HepG2 (cell line): ENCODE measurements around the gene RNF123. TPM values are rescaled to one million over a fixed set of nuclear protein-coding genes. Genes with fewer than 3 reads are reported as not detected.

Experiments used
- DR1 ChIP-seq: sonication (generic); formaldehyde crosslinking; IDR thresholded peaks from 2 replicates; pipeline ENCODE4 v1.8.0; 2021; ENCODE audit warnings: mild to moderate bottlenecking, missing genetic modification reagents, inconsistent platforms
- HOXD1 ChIP-seq: sonication (generic); formaldehyde crosslinking; IDR thresholded peaks from 2 replicates; pipeline ENCODE4 v1.5.0; 2020; ENCODE audit warnings: missing genetic modification reagents
- ISL2 ChIP-seq: sonication (generic); formaldehyde crosslinking; IDR thresholded peaks from 2 replicates; pipeline ENCODE4 v1.5.0; 2020; ENCODE audit warnings: missing genetic modification reagents
- KDM5A ChIP-seq: fragments of 200-600 bp; sonication (generic); IDR thresholded peaks from 2 replicates; pipeline ENCODE4 v1.7.0; 2018; ENCODE audit warnings: antibody characterized with exemption, mild to moderate bottlenecking, low read length, borderline replicate concordance
- POLR2AphosphoS5 ChIP-seq: IDR thresholded peaks from 2 replicates; pipeline ENCODE4 v1.6.1; 2012; ENCODE audit warnings: low read depth, low read length
- ZBTB21 ChIP-seq: sonication (generic); formaldehyde crosslinking; IDR thresholded peaks from 2 replicates; pipeline ENCODE4 v1.4.0; 2020; ENCODE audit warnings: missing genetic modification reagents
- ZSCAN30 ChIP-seq: sonication (generic); formaldehyde crosslinking; IDR thresholded peaks from 2 replicates; pipeline ENCODE4 v1.5.0; 2020; ENCODE audit warnings: mild to moderate bottlenecking, missing genetic modification reagents
- polyA plus RNA-seq, 8 experiments: library from polyadenylated mRNA; depleted of rRNA in 3 of 8; stranded (reverse) in 7 of 8; unstranded in 1 of 8; fragments of >200 nt; fragmentation: Illumina TruSeq in 4 of 8; extraction: Trizol in 4 of 8; gene quantifications; 2 replicates each; pipeline versions ENCODE4 v1.2.1 to v1.2.3, GENCODE V29; 2011 to 2016; ENCODE audit warnings: low read depth in 4 of 8, missing spikeins in 1 of 8, mixed read lengths in 1 of 8; ENCODE audit not compliant: insufficient read depth in 1 of 8
- total RNA-seq, 5 experiments: library from RNA; depleted of rRNA; stranded (reverse); fragments of >200 nt; fragmentation: Illumina TruSeq; extraction: Trizol; gene quantifications; 2 replicates each; pipeline ENCODE4 v1.2.3, GENCODE V29; 2016; ENCODE audit warnings: low read depth in 1 of 5
- TF ChIP-seq, protein P1 (sequence below): sonication (generic); formaldehyde crosslinking; IDR thresholded peaks from 2 replicates; pipeline ENCODE4 v1.4.0; 2020; ENCODE audit warnings: missing genetic modification reagents, borderline replicate concordance
- TF ChIP-seq, protein P2 (sequence below): sonication (generic); formaldehyde crosslinking; IDR thresholded peaks from 2 replicates; pipeline ENCODE4 v1.9.0; 2021; ENCODE audit warnings: missing genetic modification reagents, borderline replicate concordance
- TF ChIP-seq, protein P3 (sequence below): IDR thresholded peaks from 2 replicates; pipeline ENCODE4 v1.6.1; 2016; ENCODE audit warnings: low read depth, borderline replicate concordance
- TF ChIP-seq, protein P4 (sequence below): sonication (generic); formaldehyde crosslinking; IDR thresholded peaks from 2 replicates; pipeline ENCODE4 v1.5.1; 2020; ENCODE audit warnings: missing genetic modification reagents, mild to moderate bottlenecking, borderline replicate concordance
- TF ChIP-seq, protein P5 (sequence below): sonication (generic); formaldehyde crosslinking; IDR thresholded peaks from 2 replicates; pipeline ENCODE4 v1.5.1; 2020; ENCODE audit warnings: mild to moderate bottlenecking, missing genetic modification reagents, borderline replicate concordance

The RNF123 gene
- total and polyA plus RNA-seq, 2 of the 13 experiments (the other 11 are each of a cell fraction or from before 2014, with no cell fraction given), result 29.9 to 82.2 TPM

DNA sequence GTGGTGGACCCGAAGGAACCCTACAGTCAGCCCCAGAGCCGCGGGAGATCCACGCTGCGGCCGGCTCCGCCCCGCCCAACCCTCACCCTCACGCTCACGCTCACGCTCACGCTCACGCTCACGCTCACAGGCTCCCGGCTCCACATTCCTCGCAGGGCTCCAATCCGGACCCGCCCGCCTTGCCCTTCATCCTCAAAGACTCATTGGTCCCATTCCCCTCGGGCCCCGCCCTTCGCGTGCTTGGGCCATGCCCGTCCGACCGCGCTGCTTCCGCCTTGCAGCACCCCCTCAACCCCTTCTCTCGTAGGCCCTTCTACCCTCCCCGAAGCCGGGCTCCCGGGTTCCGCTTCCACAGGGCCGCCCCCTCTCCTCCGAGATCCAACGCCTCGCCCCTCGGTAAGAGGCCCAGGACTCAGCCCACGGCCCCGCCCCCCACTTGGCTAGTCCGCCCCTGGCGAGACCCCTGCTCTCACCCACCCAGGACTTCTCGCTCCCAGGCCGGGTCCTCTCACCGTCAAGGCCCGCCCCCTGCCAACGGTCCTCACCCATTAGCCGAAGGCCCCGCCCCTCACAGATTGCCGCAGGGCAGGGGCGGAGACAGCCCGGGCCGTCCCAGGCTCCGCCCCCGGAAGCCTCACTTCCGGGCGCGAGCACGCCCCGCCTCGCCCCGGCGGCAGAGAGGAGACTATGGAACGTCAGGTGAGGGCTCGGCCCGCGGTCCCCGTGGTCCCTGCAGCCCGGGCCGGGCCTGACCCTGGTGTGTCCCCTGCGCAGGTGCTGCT lies 15.5 kb upstream of the RNF123 start, which contains the start of gene APEH (continued):
- TF ChIP-seq ZSCAN30, result no peak
- TF ChIP-seq, protein P1, sequence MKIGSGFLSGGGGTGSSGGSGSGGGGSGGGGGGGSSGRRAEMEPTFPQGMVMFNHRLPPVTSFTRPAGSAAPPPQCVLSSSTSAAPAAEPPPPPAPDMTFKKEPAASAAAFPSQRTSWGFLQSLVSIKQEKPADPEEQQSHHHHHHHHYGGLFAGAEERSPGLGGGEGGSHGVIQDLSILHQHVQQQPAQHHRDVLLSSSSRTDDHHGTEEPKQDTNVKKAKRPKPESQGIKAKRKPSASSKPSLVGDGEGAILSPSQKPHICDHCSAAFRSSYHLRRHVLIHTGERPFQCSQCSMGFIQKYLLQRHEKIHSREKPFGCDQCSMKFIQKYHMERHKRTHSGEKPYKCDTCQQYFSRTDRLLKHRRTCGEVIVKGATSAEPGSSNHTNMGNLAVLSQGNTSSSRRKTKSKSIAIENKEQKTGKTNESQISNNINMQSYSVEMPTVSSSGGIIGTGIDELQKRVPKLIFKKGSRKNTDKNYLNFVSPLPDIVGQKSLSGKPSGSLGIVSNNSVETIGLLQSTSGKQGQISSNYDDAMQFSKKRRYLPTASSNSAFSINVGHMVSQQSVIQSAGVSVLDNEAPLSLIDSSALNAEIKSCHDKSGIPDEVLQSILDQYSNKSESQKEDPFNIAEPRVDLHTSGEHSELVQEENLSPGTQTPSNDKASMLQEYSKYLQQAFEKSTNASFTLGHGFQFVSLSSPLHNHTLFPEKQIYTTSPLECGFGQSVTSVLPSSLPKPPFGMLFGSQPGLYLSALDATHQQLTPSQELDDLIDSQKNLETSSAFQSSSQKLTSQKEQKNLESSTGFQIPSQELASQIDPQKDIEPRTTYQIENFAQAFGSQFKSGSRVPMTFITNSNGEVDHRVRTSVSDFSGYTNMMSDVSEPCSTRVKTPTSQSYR, result 0 out of 2 replicates have a peak, but pooled peaks have one; percentile 13
- no peak for TF ChIP-seq ZBTB21 (CRISPR knock-in tag)
- TF ChIP-seq POLR2AphosphoS5, result peak; percentile 62
- no peak for TF ChIP-seq ISL2
- TF ChIP-seq, protein P2, sequence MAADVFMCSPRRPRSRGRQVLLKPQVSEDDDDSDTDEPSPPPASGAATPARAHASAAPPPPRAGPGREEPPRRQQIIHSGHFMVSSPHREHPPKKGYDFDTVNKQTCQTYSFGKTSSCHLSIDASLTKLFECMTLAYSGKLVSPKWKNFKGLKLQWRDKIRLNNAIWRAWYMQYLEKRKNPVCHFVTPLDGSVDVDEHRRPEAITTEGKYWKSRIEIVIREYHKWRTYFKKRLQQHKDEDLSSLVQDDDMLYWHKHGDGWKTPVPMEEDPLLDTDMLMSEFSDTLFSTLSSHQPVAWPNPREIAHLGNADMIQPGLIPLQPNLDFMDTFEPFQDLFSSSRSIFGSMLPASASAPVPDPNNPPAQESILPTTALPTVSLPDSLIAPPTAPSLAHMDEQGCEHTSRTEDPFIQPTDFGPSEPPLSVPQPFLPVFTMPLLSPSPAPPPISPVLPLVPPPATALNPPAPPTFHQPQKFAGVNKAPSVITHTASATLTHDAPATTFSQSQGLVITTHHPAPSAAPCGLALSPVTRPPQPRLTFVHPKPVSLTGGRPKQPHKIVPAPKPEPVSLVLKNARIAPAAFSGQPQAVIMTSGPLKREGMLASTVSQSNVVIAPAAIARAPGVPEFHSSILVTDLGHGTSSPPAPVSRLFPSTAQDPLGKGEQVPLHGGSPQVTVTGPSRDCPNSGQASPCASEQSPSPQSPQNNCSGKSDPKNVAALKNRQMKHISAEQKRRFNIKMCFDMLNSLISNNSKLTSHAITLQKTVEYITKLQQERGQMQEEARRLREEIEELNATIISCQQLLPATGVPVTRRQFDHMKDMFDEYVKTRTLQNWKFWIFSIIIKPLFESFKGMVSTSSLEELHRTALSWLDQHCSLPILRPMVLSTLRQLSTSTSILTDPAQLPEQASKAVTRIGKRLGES (CRISPR knock-in tag), result peak; percentile 37; the same call in 1 of the 2 replicates
- no peak; the same call in 1 of the 2 replicates for TF ChIP-seq HOXD1 (CRISPR knock-in tag)
- TF ChIP-seq KDM5A, result peak; percentile 61; the same call in 1 of the 2 replicates
- TF ChIP-seq, protein P3, sequence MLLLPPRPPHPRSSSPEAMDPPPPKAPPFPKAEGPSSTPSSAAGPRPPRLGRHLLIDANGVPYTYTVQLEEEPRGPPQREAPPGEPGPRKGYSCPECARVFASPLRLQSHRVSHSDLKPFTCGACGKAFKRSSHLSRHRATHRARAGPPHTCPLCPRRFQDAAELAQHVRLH (CRISPR knock-in tag), result peak; percentile 12; the same call in 1 of the 2 replicates
- peak; percentile 53; the same call in 1 of the 2 replicates for TF ChIP-seq DR1 (CRISPR knock-in tag)
- TF ChIP-seq, protein P4, sequence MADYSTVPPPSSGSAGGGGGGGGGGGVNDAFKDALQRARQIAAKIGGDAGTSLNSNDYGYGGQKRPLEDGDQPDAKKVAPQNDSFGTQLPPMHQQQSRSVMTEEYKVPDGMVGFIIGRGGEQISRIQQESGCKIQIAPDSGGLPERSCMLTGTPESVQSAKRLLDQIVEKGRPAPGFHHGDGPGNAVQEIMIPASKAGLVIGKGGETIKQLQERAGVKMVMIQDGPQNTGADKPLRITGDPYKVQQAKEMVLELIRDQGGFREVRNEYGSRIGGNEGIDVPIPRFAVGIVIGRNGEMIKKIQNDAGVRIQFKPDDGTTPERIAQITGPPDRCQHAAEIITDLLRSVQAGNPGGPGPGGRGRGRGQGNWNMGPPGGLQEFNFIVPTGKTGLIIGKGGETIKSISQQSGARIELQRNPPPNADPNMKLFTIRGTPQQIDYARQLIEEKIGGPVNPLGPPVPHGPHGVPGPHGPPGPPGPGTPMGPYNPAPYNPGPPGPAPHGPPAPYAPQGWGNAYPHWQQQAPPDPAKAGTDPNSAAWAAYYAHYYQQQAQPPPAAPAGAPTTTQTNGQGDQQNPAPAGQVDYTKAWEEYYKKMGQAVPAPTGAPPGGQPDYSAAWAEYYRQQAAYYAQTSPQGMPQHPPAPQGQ (CRISPR knock-in tag), result no peak
- TF ChIP-seq, protein P5, sequence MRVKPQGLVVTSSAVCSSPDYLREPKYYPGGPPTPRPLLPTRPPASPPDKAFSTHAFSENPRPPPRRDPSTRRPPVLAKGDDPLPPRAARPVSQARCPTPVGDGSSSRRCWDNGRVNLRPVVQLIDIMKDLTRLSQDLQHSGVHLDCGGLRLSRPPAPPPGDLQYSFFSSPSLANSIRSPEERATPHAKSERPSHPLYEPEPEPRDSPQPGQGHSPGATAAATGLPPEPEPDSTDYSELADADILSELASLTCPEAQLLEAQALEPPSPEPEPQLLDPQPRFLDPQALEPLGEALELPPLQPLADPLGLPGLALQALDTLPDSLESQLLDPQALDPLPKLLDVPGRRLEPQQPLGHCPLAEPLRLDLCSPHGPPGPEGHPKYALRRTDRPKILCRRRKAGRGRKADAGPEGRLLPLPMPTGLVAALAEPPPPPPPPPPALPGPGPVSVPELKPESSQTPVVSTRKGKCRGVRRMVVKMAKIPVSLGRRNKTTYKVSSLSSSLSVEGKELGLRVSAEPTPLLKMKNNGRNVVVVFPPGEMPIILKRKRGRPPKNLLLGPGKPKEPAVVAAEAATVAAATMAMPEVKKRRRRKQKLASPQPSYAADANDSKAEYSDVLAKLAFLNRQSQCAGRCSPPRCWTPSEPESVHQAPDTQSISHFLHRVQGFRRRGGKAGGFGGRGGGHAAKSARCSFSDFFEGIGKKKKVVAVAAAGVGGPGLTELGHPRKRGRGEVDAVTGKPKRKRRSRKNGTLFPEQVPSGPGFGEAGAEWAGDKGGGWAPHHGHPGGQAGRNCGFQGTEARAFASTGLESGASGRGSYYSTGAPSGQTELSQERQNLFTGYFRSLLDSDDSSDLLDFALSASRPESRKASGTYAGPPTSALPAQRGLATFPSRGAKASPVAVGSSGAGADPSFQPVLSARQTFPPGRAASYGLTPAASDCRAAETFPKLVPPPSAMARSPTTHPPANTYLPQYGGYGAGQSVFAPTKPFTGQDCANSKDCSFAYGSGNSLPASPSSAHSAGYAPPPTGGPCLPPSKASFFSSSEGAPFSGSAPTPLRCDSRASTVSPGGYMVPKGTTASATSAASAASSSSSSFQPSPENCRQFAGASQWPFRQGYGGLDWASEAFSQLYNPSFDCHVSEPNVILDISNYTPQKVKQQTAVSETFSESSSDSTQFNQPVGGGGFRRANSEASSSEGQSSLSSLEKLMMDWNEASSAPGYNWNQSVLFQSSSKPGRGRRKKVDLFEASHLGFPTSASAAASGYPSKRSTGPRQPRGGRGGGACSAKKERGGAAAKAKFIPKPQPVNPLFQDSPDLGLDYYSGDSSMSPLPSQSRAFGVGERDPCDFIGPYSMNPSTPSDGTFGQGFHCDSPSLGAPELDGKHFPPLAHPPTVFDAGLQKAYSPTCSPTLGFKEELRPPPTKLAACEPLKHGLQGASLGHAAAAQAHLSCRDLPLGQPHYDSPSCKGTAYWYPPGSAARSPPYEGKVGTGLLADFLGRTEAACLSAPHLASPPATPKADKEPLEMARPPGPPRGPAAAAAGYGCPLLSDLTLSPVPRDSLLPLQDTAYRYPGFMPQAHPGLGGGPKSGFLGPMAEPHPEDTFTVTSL (CRISPR knock-in tag), result no peak
